ENCODE results near the gene RNF31.

GRCh38 chr14:24195186-24196070 lies 48.1 kb downstream of the RNF31 start, which contains the start of gene TM9SF1:
- no peak for TF ChIP-seq CTCF (conservative IDR thresholded peaks at IDR 0.05; ENCODE audit: low read length)
- no peak for TF ChIP-seq EZH2phosphoT487 (IDR thresholded peaks at IDR 0.05; ENCODE audit: borderline replicate concordance)

All from Loucy (cell line).